ENCODE results near the gene TMPRSS11D. TPM values are rescaled to one million over a fixed set of nuclear protein-coding genes. Genes with fewer than 3 reads are reported as not detected.

The TMPRSS11D gene
- total RNA-seq, 1 donor from 2014 or later, result not detected

- Mint-ChIP-seq H3K9me3 (no peaks in the 10 kb centered on the region), H3K27ac (no peak overlapping the region), H3K36me3 (no peaks in the 10 kb centered on the region), H3K27me3 (peaks cover 2% of the 10 kb centered on the region), H3K4me3 (no peak overlapping the region), H3K4me1 (ENCODE audit: unreplicated experiment) (no peaks in the 10 kb centered on the region)
- no peak for DNase-seq (ENCODE audit: extremely low spot score, unreplicated experiment)
- no peak for TF ChIP-seq CTCF (conservative IDR thresholded peaks at IDR 0.05)
Observed at GRCh38 chr4:67911141-67911540, 27.3 kb upstream of the TMPRSS11D start.

GRCh38 chr4:67910585-67910905 is 26.7 kb upstream of the TMPRSS11D start:
- H3K27ac Mint-ChIP-seq, result no peak overlapping the region
- H3K9me3 Mint-ChIP-seq, result no peaks in the 10 kb centered on the region
- no peaks in the 10 kb centered on the region for H3K36me3 Mint-ChIP-seq
- H3K27me3 Mint-ChIP-seq, result peaks cover 2% of the 10 kb centered on the region
- H3K4me3 Mint-ChIP-seq, result no peak overlapping the region
- DNase-seq (ENCODE audit: extremely low spot score, unreplicated experiment), result no peak
- TF ChIP-seq CTCF (conservative IDR thresholded peaks at IDR 0.05), result peak; percentile 10
- H3K4me1 Mint-ChIP-seq (ENCODE audit: unreplicated experiment), result no peaks in the 10 kb centered on the region

GRCh38 chr4:67909905-67910584 is 26.2 kb upstream of the TMPRSS11D start:
- peaks cover 2% of the 10 kb centered on the region for H3K27me3 Mint-ChIP-seq
- no peak overlapping the region for H3K27ac Mint-ChIP-seq
- no peaks in the 10 kb centered on the region for H3K4me1 Mint-ChIP-seq (ENCODE audit: unreplicated experiment)
- peak; percentile 82 for TF ChIP-seq CTCF (conservative IDR thresholded peaks at IDR 0.05)
- H3K36me3 Mint-ChIP-seq, result no peaks in the 10 kb centered on the region
- no peak for DNase-seq (ENCODE audit: extremely low spot score, unreplicated experiment)
- no peak overlapping the region for H3K4me3 Mint-ChIP-seq
- H3K9me3 Mint-ChIP-seq, result no peaks in the 10 kb centered on the region

- Mint-ChIP-seq H3K27ac (no peak overlapping the region), H3K9me3 (peaks cover 10% of the 10 kb centered on the region), H3K4me3 (no peak overlapping the region), H3K27me3 (peaks cover 2% of the 10 kb centered on the region), H3K4me1 (ENCODE audit: unreplicated experiment) (no peaks in the 10 kb centered on the region), H3K36me3 (no peaks in the 10 kb centered on the region)
- no peak for TF ChIP-seq CTCF (conservative IDR thresholded peaks at IDR 0.05)
- no peak for DNase-seq (ENCODE audit: extremely low spot score, unreplicated experiment)
Observed at GRCh38 chr4:67907650-67908049, 23.8 kb upstream of the TMPRSS11D start.

GRCh38 chr4:67899096-67899495 is 15.3 kb upstream of the TMPRSS11D start:
- no peak for TF ChIP-seq CTCF (conservative IDR thresholded peaks at IDR 0.05)
- H3K27ac Mint-ChIP-seq, result no peak overlapping the region
- no peaks in the 10 kb centered on the region for H3K4me1 Mint-ChIP-seq (ENCODE audit: unreplicated experiment)
- H3K36me3 Mint-ChIP-seq, result no peaks in the 10 kb centered on the region
- H3K4me3 Mint-ChIP-seq, result no peak overlapping the region
- DNase-seq (ENCODE audit: extremely low spot score, unreplicated experiment), result no peak
- H3K27me3 Mint-ChIP-seq, result no peaks in the 10 kb centered on the region
- peaks cover 10% of the 10 kb centered on the region for H3K9me3 Mint-ChIP-seq

GRCh38 chr4:67897686-67898085 is 13.9 kb upstream of the TMPRSS11D start:
- no peak for DNase-seq (ENCODE audit: extremely low spot score, unreplicated experiment)
- Mint-ChIP-seq H3K36me3 (no peaks in the 10 kb centered on the region), H3K4me1 (ENCODE audit: unreplicated experiment) (no peaks in the 10 kb centered on the region), H3K27ac (no peak overlapping the region), H3K9me3 (no peaks in the 10 kb centered on the region), H3K4me3 (no peak overlapping the region), H3K27me3 (no peaks in the 10 kb centered on the region)
- TF ChIP-seq CTCF (conservative IDR thresholded peaks at IDR 0.05), result no peak

Measured in type B pancreatic cell (in vitro differentiated cells).